VCaP (cell line): Measurements from ENCODE around the gene RERE.

Experiments
- H3K27ac ChIP-seq: fragments of 450-650 bp; 2 replicates; pipeline ENCODE4 v1.5.1; 2017
- CTCF ChIP-seq: fragments of 450-650 bp; conservative IDR thresholded peaks from 2 replicates; pipeline ENCODE4 v1.5.1; 2017; ENCODE audit warnings: mild to moderate bottlenecking, moderate library complexity

Gene RERE

GRCh38 chr1:8720347-8720746 lies 97.1 kb downstream of the RERE start:
- TF ChIP-seq CTCF, result no peak
- H3K27ac ChIP-seq, result no peak overlapping the region

GRCh38 chr1:8718850-8719361 lies 98.5 kb downstream of the RERE start:
- H3K27ac ChIP-seq, result no peak overlapping the region
- peak; percentile 55 for TF ChIP-seq CTCF

- peak overlapping the region; percentile 5; the same call in 1 of the 2 replicates for H3K27ac ChIP-seq
- no peak for TF ChIP-seq CTCF
Observed at GRCh38 chr1:8717148-8717547, 100.3 kb downstream of the RERE start.

GRCh38 chr1:8716238-8716637 lies 101.2 kb downstream of the RERE start:
- TF ChIP-seq CTCF, result no peak
- no peak overlapping the region for H3K27ac ChIP-seq

GRCh38 chr1:8714173-8714572 lies 103.3 kb downstream of the RERE start:
- no peak overlapping the region for H3K27ac ChIP-seq
- no peak for TF ChIP-seq CTCF

GRCh38 chr1:8712413-8713231 lies 104.8 kb downstream of the RERE start:
- no peak for TF ChIP-seq CTCF
- H3K27ac ChIP-seq, result peak overlapping the region; percentile 71

GRCh38 chr1:8711873-8712412 lies 105.5 kb downstream of the RERE start:
- no peak for TF ChIP-seq CTCF
- H3K27ac ChIP-seq, result peak overlapping the region; percentile 71
